GM23338 (cell line): ENCODE data around the gene NFYB. TPM values are rescaled to one million over a fixed set of nuclear protein-coding genes. Genes with fewer than 3 reads are reported as not detected.

Experiments
- ATAC-seq: fragments of 200-7000 bp; cut with Tn5 transposase; 3 replicates; pipeline ENCODE4 v1.9.1; 2020
- DNase-seq: peaks from one replicate; pipeline ENCODE4 v3.0.0-alpha.2; 2015; ENCODE audit warnings: low spot score
- H2AFZ ChIP-seq: fragments of 200-600 bp; sonication (generic); 2 replicates; pipeline ENCODE4 v1.8.0; 2016; ENCODE audit warnings: antibody characterized with exemption, mild to moderate bottlenecking, moderate library complexity
- H3F3A ChIP-seq: fragments of 200-600 bp; sonication (generic); replicated peaks from 2 replicates; pipeline ENCODE4 v1.8.0; 2017; ENCODE audit warnings: antibody characterized with exemption, mixed run types, low read depth
- H3K27ac ChIP-seq: fragments of 200-600 bp; sonication (generic); 2 replicates; pipeline ENCODE4 v1.6.1; 2016; ENCODE audit warnings: low read depth
- H3K27me3 ChIP-seq: fragments of 200-600 bp; sonication (generic); 2 replicates; pipeline ENCODE4 v1.8.0; 2016; ENCODE audit warnings: mild to moderate bottlenecking, mixed run types, moderate library complexity; ENCODE audit not compliant: insufficient read depth
- H3K36me3 ChIP-seq: fragments of 200-600 bp; sonication (generic); 2 replicates; pipeline ENCODE4 v1.8.0; 2016; ENCODE audit warnings: mild to moderate bottlenecking; ENCODE audit not compliant: insufficient read depth
- H3K4me1 ChIP-seq: fragments of 200-600 bp; sonication (generic); 2 replicates; pipeline ENCODE4 v1.8.0; 2016; ENCODE audit warnings: mild to moderate bottlenecking, moderate library complexity; ENCODE audit not compliant: insufficient read depth
- H3K4me2 ChIP-seq: fragments of 200-600 bp; sonication (generic); 2 replicates; pipeline ENCODE4 v1.7.1; 2017; ENCODE audit warnings: mixed run types
- H3K4me3 ChIP-seq: fragments of 200-600 bp; sonication (generic); 2 replicates; pipeline ENCODE4 v1.6.1; 2016; ENCODE audit warnings: mixed run types
- H3K79me2 ChIP-seq: fragments of 200-600 bp; sonication (generic); replicated peaks from 2 replicates; pipeline ENCODE4 v1.8.0; 2017; ENCODE audit warnings: mild to moderate bottlenecking; ENCODE audit not compliant: insufficient read depth
- H3K9me2 ChIP-seq: fragments of 200-600 bp; sonication (generic); 2 replicates; pipeline ENCODE4 v1.8.0; 2017; ENCODE audit not compliant: insufficient read depth
- H4K20me1 ChIP-seq: fragments of 200-600 bp; sonication (generic); replicated peaks from 2 replicates; pipeline ENCODE4 v1.8.0; 2017; ENCODE audit warnings: mild to moderate bottlenecking; ENCODE audit not compliant: insufficient read depth
- H3K27ac Mint-ChIP-seq: 2 replicates; pipeline ENCODE4 v1.8.0; 2020; ENCODE audit warnings: inconsistent platforms, mild to moderate bottlenecking, moderate library complexity, mixed read lengths
- H3K27me3 Mint-ChIP-seq: 3 replicates; pipeline ENCODE4 v1.8.0; 2022; ENCODE audit warnings: low read depth, mild to moderate bottlenecking, moderate library complexity, mixed read lengths, inconsistent platforms; ENCODE audit not compliant: insufficient read depth, poor library complexity
- H3K36me3 Mint-ChIP-seq: 3 replicates; pipeline ENCODE4 v1.8.0; 2021; ENCODE audit warnings: low read depth, mild to moderate bottlenecking, inconsistent platforms, moderate library complexity, mixed read lengths
- H3K4me1 Mint-ChIP-seq: 3 replicates; pipeline ENCODE4 v1.8.0; 2020; ENCODE audit warnings: mild to moderate bottlenecking, inconsistent platforms, mixed read lengths
- H3K4me3 Mint-ChIP-seq: 3 replicates; pipeline ENCODE4 v1.8.0; 2021; ENCODE audit warnings: moderate library complexity, mild to moderate bottlenecking, inconsistent platforms, mixed read lengths
- H3K9me3 Mint-ChIP-seq: 3 replicates; pipeline ENCODE4 v1.8.0; 2020; ENCODE audit warnings: moderate library complexity, mild to moderate bottlenecking, inconsistent platforms, mixed read lengths
- CREB1 ChIP-seq: fragments of 250-450 bp; sonication (Bioruptor Pico); IDR thresholded peaks from 2 replicates; pipeline ENCODE4 v1.5.0; 2020; ENCODE audit warnings: low read depth, mild to moderate bottlenecking, moderate library complexity
- ETS1 ChIP-seq: IDR thresholded peaks from 2 replicates; pipeline ENCODE4 v1.6.1; 2016; ENCODE audit warnings: antibody characterized with exemption
- EZH2phosphoT487 ChIP-seq: fragments of 200-600 bp; sonication (generic); IDR thresholded peaks from one replicate; pipeline ENCODE4 v1.8.1; 2018; ENCODE audit warnings: antibody characterized with exemption; ENCODE audit not compliant: unreplicated experiment
- JUNB ChIP-seq: IDR thresholded peaks from one replicate; pipeline ENCODE4 v1.6.1; 2016; ENCODE audit warnings: antibody characterized with exemption; ENCODE audit not compliant: unreplicated experiment
- NANOG ChIP-seq: IDR thresholded peaks from 2 replicates; pipeline ENCODE4 v1.6.1; 2016; ENCODE audit warnings: antibody characterized with exemption, borderline replicate concordance
- STAT1 ChIP-seq: IDR thresholded peaks from one replicate; pipeline ENCODE4 v1.6.1; 2016; ENCODE audit warnings: antibody characterized with exemption; ENCODE audit not compliant: unreplicated experiment
- ZNF114 ChIP-seq: fragments of 250-450 bp; sonication (Bioruptor Pico); IDR thresholded peaks from 2 replicates; pipeline ENCODE4 v1.5.0; 2020; ENCODE audit warnings: mild to moderate bottlenecking, moderate library complexity
- ZNF331 ChIP-seq: fragments of 250-450 bp; sonication (Bioruptor Pico); IDR thresholded peaks from 2 replicates; pipeline ENCODE4 v1.5.0; 2020; ENCODE audit warnings: low read depth, mild to moderate bottlenecking, moderate library complexity
- polyA plus RNA-seq: library from polyadenylated mRNA; unstranded; fragments of >200 nt; fragmentation: Nextera tagmentation; extraction: Ambion mirVana; gene quantifications from 2 replicates; pipeline ENCODE4 v1.2.1, GENCODE V29; 2016
- total RNA-seq: library from RNA; depleted of rRNA; stranded (reverse); fragments of >200 nt; shearing (Covaris generic); gene quantifications from 2 replicates; pipeline ENCODE4 v1.2.3, GENCODE V29; 2014
- TF ChIP-seq, protein P1 (sequence below): fragments of 250-450 bp; sonication (Bioruptor Pico); IDR thresholded peaks from 2 replicates; pipeline ENCODE4 v1.5.0; 2020; ENCODE audit warnings: mild to moderate bottlenecking, moderate library complexity

NFYB gene
- total and polyA plus RNA-seq, 2 experiments from 2014 or later: 32.7 to 67.2 TPM

DNA sequence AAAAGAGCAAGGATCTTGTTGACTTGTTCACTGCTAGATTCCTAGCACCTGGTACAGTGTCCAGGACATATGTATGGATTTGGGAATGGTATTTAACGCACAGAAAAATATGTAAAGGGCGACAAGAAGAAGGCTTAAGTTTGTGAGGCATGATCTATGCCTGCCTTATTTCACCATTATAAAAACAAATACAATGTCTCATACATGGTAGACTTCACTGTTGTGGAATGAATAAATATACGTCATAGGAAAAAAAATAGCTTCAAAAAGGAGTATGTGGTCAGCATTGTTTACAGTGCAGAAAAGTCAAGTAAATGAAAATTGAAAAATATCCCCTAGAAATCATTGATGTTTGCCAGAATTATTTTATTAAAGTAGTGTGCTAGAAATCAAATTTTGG lies 43.7 kb downstream of the NFYB start:
- Mint-ChIP-seq H3K4me1 (no peaks in the 10 kb centered on the region), H3K9me3 (no peaks in the 10 kb centered on the region), H3K4me3 (no peak overlapping the region), H3K27me3 (peaks cover 2% of the 10 kb centered on the region), H3K27ac (no peak overlapping the region), H3K36me3 (peaks cover 5% of the 10 kb centered on the region)
- no peak for ATAC-seq
- Histone ChIP-seq H3K4me2 (no peak overlapping the region), H3K4me1 (no peaks in the 10 kb centered on the region), H3K27ac (no peak overlapping the region), H3K4me3 (no peak overlapping the region), H3K9me2 (no peaks in the 10 kb centered on the region), H3K79me2 (no peaks in the 10 kb centered on the region), H3F3A (no peaks in the 10 kb centered on the region), H3K27me3 (no peaks in the 10 kb centered on the region), H2AFZ (no peak overlapping the region), H4K20me1 (no peaks in the 10 kb centered on the region), H3K36me3 (no peaks in the 10 kb centered on the region)
- DNase-seq: no peak
- TF ChIP-seq ZNF331 (CRISPR knock-in tag): no peak
- no peak for TF ChIP-seq NANOG
- TF ChIP-seq, protein P1, sequence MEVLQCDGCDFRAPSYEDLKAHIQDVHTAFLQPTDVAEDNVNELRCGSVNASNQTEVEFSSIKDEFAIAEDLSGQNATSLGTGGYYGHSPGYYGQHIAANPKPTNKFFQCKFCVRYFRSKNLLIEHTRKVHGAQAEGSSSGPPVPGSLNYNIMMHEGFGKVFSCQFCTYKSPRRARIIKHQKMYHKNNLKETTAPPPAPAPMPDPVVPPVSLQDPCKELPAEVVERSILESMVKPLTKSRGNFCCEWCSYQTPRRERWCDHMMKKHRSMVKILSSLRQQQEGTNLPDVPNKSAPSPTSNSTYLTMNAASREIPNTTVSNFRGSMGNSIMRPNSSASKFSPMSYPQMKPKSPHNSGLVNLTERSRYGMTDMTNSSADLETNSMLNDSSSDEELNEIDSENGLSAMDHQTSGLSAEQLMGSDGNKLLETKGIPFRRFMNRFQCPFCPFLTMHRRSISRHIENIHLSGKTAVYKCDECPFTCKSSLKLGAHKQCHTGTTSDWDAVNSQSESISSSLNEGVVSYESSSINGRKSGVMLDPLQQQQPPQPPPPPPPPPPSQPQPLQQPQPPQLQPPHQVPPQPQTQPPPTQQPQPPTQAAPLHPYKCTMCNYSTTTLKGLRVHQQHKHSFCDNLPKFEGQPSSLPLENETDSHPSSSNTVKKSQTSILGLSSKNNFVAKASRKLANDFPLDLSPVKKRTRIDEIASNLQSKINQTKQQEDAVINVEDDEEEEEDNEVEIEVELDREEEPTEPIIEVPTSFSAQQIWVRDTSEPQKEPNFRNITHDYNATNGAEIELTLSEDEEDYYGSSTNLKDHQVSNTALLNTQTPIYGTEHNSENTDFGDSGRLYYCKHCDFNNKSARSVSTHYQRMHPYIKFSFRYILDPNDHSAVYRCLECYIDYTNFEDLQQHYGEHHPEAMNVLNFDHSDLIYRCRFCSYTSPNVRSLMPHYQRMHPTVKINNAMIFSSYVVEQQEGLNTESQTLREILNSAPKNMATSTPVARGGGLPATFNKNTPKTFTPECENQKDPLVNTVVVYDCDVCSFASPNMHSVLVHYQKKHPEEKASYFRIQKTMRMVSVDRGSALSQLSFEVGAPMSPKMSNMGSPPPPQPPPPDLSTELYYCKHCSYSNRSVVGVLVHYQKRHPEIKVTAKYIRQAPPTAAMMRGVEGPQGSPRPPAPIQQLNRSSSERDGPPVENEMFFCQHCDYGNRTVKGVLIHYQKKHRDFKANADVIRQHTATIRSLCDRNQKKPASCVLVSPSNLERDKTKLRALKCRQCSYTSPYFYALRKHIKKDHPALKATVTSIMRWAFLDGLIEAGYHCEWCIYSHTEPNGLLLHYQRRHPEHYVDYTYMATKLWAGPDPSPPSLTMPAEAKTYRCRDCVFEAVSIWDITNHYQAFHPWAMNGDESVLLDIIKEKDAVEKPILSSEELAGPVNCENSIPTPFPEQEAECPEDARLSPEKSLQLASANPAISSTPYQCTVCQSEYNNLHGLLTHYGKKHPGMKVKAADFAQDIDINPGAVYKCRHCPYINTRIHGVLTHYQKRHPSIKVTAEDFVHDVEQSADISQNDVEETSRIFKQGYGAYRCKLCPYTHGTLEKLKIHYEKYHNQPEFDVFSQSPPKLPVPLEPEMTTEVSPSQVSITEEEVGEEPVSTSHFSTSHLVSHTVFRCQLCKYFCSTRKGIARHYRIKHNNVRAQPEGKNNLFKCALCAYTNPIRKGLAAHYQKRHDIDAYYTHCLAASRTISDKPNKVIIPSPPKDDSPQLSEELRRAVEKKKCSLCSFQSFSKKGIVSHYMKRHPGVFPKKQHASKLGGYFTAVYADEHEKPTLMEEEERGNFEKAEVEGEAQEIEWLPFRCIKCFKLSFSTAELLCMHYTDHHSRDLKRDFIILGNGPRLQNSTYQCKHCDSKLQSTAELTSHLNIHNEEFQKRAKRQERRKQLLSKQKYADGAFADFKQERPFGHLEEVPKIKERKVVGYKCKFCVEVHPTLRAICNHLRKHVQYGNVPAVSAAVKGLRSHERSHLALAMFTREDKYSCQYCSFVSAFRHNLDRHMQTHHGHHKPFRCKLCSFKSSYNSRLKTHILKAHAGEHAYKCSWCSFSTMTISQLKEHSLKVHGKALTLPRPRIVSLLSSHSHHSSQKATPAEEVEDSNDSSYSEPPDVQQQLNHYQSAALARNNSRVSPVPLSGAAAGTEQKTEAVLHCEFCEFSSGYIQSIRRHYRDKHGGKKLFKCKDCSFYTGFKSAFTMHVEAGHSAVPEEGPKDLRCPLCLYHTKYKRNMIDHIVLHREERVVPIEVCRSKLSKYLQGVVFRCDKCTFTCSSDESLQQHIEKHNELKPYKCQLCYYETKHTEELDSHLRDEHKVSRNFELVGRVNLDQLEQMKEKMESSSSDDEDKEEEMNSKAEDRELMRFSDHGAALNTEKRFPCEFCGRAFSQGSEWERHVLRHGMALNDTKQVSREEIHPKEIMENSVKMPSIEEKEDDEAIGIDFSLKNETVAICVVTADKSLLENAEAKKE (CRISPR knock-in tag): no peak

- Histone ChIP-seq H3K4me3 (no peak overlapping the region), H3K4me1 (no peaks in the 10 kb centered on the region), H3K4me2 (no peak overlapping the region), H3K36me3 (no peaks in the 10 kb centered on the region), H4K20me1 (no peaks in the 10 kb centered on the region), H3K27ac (no peak overlapping the region), H3K27me3 (no peaks in the 10 kb centered on the region), H2AFZ (no peak overlapping the region), H3K9me2 (no peaks in the 10 kb centered on the region), H3K79me2 (no peaks in the 10 kb centered on the region), H3F3A (no peaks in the 10 kb centered on the region)
- DNase-seq: no peak
- H3K27me3 Mint-ChIP-seq: no peaks in the 10 kb centered on the region
- H3K4me1 Mint-ChIP-seq: no peaks in the 10 kb centered on the region
- H3K36me3 Mint-ChIP-seq: no peaks in the 10 kb centered on the region
- H3K4me3 Mint-ChIP-seq: no peak overlapping the region
- no peak overlapping the region for H3K27ac Mint-ChIP-seq
- ATAC-seq: peak; percentile 52
- H3K9me3 Mint-ChIP-seq: no peaks in the 10 kb centered on the region
- TF ChIP-seq STAT1: no peak
- no peak for TF ChIP-seq CREB1 (CRISPR knock-in tag)
- no peak for TF ChIP-seq ZNF331 (CRISPR knock-in tag)
- TF ChIP-seq EZH2phosphoT487: no peak
- TF ChIP-seq ETS1: no peak
- no peak for TF ChIP-seq ZNF114
- TF ChIP-seq JUNB: no peak
Measured at GRCh38 chr12:104091136-104091535, 46.9 kb downstream of the NFYB start.
